AG04449 (cell line): ENCODE data around the gene HDAC6.

Experiments used
- CTCF ChIA-PET: fragments of 350-600 bp; formaldehyde crosslinking; extraction: SDS; loops from one replicate; lab custom pipeline; 2021; ENCODE audit warnings: antibody characterized with exemption; lab: Yijun Ruan, JAX
- POLR2A ChIA-PET: fragments of 400-600, 350-600 bp; formaldehyde crosslinking; extraction: SDS; loops from one replicate; lab custom pipeline; 2020; ENCODE audit warnings: antibody characterized with exemption, inconsistent platforms; lab: Yijun Ruan, JAX
- DNase-seq: peaks from one replicate; pipeline ENCODE4 v3.0.0-alpha.2; 2010; ENCODE audit warnings: low read depth, low spot score
- H3K4me3 ChIP-seq: 2 replicates; pipeline ENCODE4 v1.5.1; 2011; ENCODE audit warnings: low read depth, mild to moderate bottlenecking, control low read depth, low read length
- TF ChIP-seq, protein P1 (sequence below): IDR thresholded peaks from one replicate; pipeline ENCODE4 v1.5.1; 2011; ENCODE audit warnings: mild to moderate bottlenecking, moderate library complexity, low read length, control low read depth, inconsistent platforms; ENCODE audit not compliant: insufficient read depth; ENCODE audit errors: missing control alignments

The HDAC6 gene

DNA sequence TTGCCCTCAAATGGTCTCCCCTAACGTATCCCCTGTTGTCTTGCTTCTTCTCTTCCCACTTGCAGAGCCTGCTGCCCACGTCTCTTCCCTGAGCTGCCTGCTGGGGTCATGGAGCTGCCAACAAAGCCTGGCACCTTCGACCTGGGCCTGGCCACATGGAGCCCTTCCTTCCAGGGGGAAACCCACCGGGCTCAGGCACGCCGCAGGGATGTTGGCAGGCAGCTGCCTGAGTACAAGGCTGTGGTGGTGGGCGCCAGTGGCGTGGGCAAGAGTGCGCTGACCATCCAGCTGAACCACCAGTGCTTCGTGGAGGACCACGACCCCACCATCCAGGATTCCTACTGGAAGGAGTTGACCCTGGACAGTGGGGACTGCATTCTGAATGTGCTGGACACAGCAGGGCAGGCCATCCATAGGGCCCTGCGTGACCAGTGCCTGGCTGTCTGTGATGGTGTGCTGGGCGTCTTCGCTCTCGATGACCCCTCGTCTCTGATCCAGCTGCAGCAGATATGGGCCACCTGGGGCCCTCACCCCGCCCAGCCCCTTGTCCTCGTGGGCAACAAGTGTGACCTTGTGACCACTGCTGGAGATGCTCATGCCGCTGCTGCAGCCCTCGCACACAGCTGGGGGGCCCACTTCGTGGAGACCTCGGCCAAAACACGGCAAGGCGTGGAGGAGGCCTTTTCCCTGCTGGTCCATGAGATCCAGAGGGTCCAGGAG is 27.3 kb downstream of the HDAC6 start:
- H3K4me3 ChIP-seq, result no peak overlapping the region
- POLR2A ChIA-PET, result no interaction called here
- CTCF ChIA-PET, result no interaction called here
- no peak for DNase-seq
- TF ChIP-seq, protein P1, sequence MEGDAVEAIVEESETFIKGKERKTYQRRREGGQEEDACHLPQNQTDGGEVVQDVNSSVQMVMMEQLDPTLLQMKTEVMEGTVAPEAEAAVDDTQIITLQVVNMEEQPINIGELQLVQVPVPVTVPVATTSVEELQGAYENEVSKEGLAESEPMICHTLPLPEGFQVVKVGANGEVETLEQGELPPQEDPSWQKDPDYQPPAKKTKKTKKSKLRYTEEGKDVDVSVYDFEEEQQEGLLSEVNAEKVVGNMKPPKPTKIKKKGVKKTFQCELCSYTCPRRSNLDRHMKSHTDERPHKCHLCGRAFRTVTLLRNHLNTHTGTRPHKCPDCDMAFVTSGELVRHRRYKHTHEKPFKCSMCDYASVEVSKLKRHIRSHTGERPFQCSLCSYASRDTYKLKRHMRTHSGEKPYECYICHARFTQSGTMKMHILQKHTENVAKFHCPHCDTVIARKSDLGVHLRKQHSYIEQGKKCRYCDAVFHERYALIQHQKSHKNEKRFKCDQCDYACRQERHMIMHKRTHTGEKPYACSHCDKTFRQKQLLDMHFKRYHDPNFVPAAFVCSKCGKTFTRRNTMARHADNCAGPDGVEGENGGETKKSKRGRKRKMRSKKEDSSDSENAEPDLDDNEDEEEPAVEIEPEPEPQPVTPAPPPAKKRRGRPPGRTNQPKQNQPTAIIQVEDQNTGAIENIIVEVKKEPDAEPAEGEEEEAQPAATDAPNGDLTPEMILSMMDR, result no peak

DNA sequence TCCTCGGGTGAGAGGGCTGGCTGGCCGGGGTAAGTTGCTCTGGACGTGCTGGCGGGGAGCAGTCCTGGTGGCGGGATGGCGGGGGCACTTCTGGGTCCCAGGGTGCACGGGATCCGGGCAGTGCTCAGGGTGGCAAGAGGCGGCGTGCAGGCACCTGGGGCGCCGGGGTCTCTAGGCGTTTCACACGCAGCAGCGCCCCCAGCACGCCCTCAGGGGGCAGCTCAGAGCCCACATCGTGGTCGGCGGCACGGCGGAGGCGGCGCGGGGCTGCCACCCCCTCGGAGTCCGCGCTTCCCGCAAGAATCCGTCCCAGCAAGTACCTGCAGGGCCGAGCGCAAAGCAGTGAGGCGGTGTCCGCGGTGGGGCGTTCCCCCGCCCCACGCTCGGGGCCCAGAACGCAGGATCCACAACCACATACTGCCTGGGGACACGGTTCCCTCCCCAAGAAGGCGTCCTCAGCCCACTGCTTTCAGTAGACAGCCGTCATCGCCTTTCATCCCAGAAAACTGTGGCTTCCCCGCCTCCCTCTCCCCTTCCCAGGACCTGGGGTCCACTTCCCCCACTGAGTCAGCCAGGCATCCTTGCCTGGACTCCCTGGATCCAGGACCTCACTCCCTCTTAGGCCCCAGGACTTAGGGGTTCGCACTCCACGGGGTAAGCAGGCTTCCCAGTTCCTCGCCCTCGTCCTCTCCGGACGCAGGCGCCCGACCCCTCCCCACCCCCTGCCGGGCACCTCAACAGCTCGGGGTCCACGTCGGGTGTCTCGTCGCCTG is 29.5 kb downstream of the HDAC6 start:
- TF ChIP-seq, protein P1, result no peak
- DNase-seq, result no peak
- ChIA-PET CTCF (no interaction called here), POLR2A (interaction anchor here (1.1 kb wide), 1 partner anchor 60 kb away, joined by 3 read pairs; no protein-coding TSS in a partner anchor)
- H3K4me3 ChIP-seq, result no peak overlapping the region

DNA sequence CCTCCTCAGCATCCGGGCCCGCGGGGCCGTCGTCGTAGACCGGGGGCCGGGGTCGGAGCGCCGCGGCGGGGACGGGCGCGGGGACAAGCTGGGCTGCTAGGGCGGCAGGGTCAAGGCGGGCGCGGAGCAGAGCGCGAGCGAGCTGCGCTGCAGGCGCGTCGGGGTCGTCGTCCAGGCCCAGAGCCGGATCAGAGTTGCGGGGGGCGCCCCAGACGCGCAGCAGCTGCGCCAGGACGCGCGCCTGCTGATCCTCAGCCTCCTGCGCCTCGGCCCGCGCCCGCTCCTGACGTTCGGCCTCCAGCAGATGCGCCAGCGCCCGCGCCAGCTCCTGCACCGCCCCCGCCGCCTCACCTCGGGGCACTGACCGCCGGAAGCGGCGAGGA is 30.0 kb downstream of the HDAC6 start:
- TF ChIP-seq, protein P1, result no peak
- CTCF ChIA-PET, result no interaction called here
- POLR2A ChIA-PET, result interaction anchor here (1.1 kb wide), 1 partner anchor 60 kb away, joined by 3 read pairs; no protein-coding TSS in a partner anchor

DNA sequence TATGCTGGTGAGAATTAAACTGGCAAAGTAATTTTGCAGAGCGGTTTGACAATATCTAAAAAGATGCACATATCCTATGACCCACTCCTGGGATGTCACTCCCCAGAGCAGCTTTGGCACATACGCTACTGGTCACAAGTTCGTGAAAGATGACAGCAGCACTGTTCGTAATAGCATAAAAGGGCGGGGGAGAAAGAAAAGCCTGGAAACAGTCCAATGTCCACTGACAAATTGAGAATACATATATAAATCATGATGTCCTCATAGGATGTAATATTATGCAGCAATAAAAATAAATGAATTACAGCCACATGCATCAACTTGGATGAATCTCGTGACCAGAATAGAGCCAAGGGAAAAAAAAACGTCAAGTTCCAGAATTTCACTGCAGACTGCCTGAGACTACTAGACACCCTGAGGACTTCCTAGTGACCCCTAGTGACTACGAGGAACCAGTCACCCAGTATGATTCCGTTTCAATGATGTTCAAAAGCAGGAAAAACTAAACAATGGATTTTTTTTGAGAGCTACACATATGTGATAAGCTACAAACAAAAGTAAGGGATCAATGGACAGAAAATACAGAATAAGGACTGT is 31.8 kb downstream of the HDAC6 start:
- TF ChIP-seq, protein P1, result no peak
- H3K4me3 ChIP-seq, result no peak overlapping the region
- CTCF ChIA-PET, result interaction anchor here (1.1 to 1.9 kb wide), 2 partner anchors 9 to 322 kb away, joined by 3 to 5 read pairs; no protein-coding TSS in a partner anchor
- no peak for DNase-seq
- POLR2A ChIA-PET, result no interaction called here

More for the DNA sequence above, 30.0 kb downstream of the HDAC6 start:
- no peak for DNase-seq
- H3K4me3 ChIP-seq, result no peak overlapping the region

DNA sequence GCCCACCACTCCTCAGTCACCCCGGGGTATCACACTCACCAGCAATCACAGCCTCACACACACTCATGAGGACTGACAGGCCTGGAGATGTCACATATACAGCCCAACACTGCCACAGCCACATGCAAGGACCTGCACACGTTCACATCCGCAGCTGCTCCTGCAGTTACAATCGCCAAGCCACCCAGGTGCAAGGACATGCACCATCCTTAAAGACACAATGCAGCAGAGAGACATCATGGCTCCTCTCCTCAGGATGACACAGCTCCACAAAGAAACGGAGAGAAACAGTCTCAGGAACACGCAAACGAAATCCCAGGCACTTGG is 32.5 kb downstream of the HDAC6 start:
- TF ChIP-seq, protein P1, result no peak
- H3K4me3 ChIP-seq, result no peak overlapping the region
- DNase-seq, result no peak
- CTCF ChIA-PET, result interaction anchor here (1.9 kb wide), 1 partner anchor 9 kb away, joined by 5 read pairs; no protein-coding TSS in a partner anchor
- POLR2A ChIA-PET, result no interaction called here
